GM19438 (cell line): Measurements from ENCODE around the gene SLC18A2.

Source experiments
- ATAC-seq: cut with Tn5 transposase; IDR thresholded peaks from one replicate; pipeline ENCODE4 v1.9.1; 2021; ENCODE audit warnings: low read depth; ENCODE audit not compliant: unreplicated experiment

SLC18A2 gene

DNA sequence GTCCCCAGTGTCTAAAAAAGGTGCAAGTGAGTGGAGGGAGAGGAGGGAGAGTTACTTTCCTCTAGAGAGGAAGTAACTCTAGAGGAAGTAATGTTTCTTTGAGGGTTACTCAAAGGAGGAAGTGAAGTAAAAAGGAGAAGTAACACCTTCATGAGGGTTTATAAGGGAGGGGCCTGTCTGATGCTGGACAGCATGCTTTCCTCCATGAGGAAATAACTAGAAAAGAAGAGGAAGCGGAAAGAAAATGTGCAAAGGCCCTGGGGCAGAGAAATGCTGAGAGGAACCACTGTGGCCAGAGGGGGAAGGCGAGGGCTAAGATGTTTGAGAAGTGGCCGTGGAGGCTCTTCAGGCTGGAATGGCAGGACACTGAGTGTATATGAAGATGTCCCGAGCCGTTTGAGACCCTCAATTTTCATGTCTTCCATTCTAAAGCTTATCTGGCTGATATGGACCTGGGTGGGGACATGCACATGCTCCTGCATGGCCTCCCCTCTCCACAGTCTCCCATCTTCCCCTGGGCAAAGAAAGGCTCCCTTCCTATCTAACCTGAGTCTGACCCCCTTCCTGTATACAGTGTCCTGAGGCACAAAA is 3.4 kb upstream of the SLC18A2 start:
- no peak for ATAC-seq

- ATAC-seq, result no peak
Observed at GRCh38 chr10:117239051-117239450, 1.9 kb upstream of the SLC18A2 start.

DNA sequence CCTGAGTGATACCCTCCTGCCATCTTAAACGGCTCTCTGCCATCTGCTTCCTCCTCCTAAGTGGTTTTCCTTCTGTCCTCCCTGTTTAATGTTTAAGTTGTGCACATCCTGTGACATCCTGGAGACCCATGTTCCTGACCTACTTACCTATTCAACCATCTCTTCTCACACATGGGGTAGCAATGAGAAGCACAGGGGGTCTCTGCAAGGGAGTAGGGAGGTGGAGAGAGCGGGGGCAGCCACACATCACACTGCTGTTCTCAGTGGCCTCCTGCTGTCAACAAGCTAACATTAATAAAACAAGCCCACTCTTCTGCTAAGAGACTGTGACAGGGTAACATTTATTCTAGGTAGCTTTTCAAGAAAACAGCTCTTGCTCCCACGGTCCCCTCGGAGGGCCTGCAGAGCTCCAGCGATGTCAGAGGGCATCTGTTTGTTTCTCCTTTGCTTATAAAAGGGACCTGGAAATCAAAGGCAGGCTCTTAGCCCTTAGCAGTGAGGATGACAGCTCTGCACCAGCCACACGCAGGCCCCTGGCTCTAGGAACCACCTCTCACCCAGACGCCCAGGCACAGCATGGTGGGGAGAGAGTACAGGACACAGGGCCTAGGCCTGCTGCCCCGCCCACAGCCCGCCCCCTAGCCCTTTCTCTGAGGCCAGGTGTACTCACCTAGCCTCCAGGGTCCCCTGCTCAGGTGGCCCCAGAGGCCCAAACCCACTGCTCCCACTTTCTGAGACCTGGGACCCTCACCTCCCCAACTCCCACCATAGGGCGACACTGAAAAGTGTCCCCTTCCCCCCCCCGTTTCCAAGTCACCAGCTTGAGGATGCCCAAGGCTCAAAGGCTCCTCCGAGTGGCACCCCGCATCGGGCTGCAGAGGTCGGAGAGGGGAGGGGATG is 943 bp upstream of the SLC18A2 start:
- ATAC-seq, result no peak

GRCh38 chr10:117241541-117242462 is 888 bp downstream of the SLC18A2 start:
- ATAC-seq, result no peak

DNA sequence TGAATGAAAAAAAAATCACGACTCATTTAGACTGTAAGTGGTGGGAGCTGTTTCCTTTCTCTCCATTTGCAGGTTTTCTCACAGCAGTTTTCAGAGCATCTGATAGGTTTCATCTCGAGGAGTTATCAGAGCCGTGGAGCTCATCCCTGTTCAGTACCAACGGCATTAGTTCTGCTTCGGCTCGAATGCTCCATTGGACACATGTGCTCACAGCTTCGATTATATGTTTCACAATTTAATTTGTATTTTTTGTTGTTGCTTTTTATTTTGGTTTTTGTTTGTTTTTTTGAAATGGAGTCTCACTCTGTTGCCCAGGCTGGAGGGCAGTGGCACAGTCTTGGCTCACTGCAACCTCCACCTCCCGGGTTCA is 1.5 kb downstream of the SLC18A2 start:
- ATAC-seq, result no peak

DNA sequence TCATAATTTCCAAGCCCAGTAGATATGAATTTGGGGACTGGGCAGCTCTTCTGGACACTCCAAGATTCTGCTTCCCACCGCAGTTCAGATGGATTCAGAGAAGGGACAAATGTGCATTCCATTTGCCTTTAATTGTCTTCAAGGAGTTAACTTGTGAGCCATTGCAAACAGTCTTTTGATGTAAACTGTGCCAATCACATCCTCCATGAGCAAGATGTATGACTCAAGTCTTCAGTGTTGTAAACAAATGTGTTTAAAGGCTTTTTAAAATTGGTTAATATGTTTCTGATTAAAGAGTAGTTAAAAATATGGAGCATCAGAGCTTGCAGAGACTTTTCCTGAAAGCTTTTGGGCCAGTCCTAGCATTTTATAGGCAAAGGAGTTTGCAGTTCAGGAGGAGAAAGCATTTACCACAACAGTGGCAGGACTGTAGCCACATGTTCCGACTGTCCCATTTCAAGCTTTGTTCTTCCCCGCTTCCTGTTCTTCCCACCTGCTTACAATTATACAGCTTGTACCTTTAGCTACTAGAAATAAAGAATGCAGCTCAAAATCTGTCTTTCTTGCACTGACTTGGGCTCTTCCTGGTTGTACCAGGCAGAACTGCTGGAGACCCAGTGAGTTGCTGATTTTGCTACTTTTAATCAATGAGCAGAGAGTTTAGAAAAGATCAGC is 6.2 kb downstream of the SLC18A2 start:
- no peak for ATAC-seq

GRCh38 chr10:117248750-117249465 is 8.0 kb downstream of the SLC18A2 start:
- no peak for ATAC-seq

DNA sequence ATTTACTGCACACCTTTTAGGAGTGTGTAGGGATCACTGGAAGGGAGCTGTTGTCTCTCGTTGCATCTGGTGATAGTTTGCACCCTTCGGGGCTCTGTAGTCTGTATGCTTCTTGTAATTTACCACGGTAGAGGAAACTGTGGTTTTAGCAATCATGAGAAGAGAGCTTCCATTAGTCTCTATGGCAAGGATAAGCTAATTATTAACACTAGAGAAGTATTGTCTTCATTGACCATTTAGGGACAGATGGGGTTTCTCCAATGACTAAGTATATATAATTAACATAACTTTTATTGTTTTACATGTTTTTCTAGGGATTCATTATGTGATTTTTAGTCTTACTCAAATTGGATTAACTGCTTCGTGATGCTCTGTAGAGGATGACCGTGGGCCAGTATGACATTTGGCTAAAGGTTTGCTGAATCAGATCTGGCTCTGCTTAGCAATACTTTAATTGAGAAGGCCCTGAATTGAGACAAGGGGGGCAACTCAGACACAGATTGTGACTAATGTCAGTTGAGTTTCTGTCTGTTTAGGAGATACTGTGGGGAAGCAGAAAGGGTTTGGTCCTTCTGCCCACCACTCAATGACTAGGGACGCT is 8.7 kb downstream of the SLC18A2 start:
- ATAC-seq, result peak; percentile 80

- ATAC-seq, result no peak
Observed at GRCh38 chr10:117250411-117250810, 9.5 kb downstream of the SLC18A2 start.

- ATAC-seq, result no peak
Observed at GRCh38 chr10:117253908-117254307, 13.0 kb downstream of the SLC18A2 start.

GRCh38 chr10:117254338-117254737 is 13.4 kb downstream of the SLC18A2 start:
- no peak for ATAC-seq

GRCh38 chr10:117254774-117255735 is 14.1 kb downstream of the SLC18A2 start:
- no peak for ATAC-seq

GRCh38 chr10:117255835-117256460 is 15.0 kb downstream of the SLC18A2 start:
- no peak for ATAC-seq

DNA sequence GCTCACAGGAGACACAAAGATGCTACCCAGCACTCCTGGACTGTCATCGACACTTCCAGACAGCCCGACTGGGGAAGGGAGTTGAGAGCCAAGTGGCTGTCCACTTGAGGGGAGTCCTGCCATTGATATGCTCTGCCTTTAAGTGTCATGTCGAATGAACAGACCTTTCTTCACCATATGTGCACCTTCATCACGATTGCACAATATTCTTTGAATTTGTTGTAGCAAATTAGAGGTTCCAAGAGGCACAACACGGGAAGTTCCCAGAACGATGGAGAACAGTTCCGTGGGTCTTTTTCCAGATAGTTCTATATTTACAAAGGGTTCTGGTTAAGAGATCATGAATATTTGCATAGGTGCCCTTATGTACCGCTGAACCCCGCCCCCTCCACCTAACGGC is 16.0 kb downstream of the SLC18A2 start:
- ATAC-seq, result no peak

- ATAC-seq, result no peak
Observed at GRCh38 chr10:117257721-117258120, 16.8 kb downstream of the SLC18A2 start.

DNA sequence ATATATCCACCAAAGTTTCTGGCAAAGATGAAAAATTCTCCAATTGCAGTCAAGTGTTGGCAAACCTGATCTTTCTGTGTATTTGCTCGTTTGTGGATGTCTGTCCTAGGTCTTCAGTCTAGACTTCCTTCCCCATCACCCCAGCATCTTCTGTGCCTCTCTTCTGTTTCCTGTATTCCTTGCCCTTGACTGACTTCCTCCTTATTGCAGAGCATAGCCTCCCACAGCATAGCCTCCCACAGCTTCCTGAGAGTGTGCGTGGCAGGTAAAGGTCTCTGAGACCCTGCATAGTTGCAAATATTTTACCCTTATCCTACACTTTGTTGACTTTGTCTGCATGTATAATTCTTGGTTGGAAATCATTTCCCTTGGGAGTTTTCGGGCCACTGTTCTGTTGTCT is 18.4 kb downstream of the SLC18A2 start:
- no peak for ATAC-seq

DNA sequence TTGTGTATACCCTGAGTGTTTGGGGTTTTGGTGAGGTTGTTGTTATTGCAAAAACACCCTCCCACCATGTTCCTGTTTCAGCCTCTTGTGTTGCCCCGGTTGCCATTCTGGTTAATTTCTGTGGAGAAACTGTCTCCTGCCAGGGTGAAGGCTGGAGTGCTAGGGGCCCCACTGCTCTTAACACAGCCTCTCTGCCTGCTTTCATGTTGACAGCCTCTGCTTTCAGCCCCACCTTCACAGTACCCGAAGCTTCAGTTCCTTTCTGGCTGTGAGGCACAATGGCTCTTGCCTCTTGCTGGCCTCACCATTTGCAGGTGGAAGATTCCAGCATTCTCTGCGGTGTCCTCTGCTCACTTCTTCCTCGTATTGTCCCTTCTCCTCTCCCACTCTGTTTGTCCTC is 19.2 kb downstream of the SLC18A2 start:
- ATAC-seq, result no peak

GRCh38 chr10:117261501-117261900 is 20.6 kb downstream of the SLC18A2 start:
- ATAC-seq, result no peak
